Activated CD8-positive, alpha-beta memory T cell treated with anti-CD3 and anti-CD28 coated beads, Interleukin-2, amount 50 U/mL, for 1 hour (primary cell): ENCODE data around the gene TTI1.

Experiments used
- DNase-seq: peaks from one replicate; pipeline ENCODE4 v3.0.0-alpha.2; 2020; ENCODE audit errors: extremely low read depth

The TTI1 gene

GRCh38 chr20:37987602-37988290 is 45.5 kb downstream of the TTI1 start:
- no peak for DNase-seq

DNA sequence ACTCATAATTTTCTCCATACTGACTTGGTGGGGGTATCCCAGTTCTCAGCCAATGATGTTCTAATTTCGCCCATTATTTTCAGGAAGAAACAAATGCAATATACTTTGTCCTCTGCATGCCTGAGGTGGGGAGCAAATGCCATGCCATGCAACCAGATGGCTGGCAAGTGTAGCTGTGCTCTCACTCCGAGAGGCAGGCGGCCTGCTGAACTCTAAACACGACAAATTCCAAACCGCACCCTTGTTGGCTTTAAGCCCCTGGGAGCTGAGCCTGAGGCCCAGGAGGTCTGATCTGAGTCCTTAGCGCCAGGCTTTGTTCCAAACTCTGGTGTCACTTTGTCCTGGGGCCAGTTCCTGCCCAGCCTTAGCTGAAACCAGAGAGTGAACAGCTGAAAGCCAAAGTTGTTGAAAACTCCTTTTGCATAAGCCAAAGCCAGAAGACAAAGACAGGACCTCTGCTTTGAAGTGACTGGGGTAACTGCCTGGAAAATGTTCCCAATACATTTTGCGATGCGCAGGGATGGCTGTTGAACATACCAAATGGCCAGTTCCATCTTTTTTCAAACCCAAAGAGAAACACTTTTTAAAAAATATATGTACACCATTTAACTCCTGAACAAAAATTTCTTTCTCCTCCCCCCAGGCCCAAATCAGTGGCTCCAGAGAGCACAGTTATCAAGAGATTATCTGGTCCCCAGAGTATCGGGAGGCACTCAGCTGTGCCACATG is 46.2 kb downstream of the TTI1 start:
- DNase-seq, result no peak

GRCh38 chr20:37986044-37986858 is 47.0 kb downstream of the TTI1 start:
- DNase-seq, result no peak

GRCh38 chr20:37984018-37984785 is 49.1 kb downstream of the TTI1 start:
- no peak for DNase-seq

DNA sequence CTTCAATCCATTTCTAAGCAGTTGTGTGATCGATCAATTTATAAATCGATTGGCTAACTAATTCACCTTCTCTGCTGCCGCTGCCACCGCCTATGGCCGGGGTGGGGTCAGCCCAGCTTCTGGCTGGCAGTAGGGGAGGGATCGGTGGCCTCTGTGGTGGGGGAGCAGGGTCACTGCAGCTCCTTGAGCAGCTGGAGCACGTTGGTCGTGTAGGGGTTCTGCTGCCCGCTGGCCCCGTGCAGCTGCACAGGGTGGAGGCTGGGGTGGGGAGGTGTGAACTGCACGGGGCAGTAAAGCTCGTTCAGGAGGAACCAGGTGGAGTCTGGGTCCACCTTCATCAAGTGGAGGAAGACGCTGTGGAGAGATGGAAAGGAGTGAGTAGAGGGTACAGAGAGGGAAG is 50.0 kb downstream of the TTI1 start:
- DNase-seq, result no peak

- DNase-seq, result no peak
These were observed 51.7 kb downstream of the TTI1 start for GRCh38 chr20:37981568-37981967.

GRCh38 chr20:37980876-37981275 is 52.4 kb downstream of the TTI1 start:
- DNase-seq, result no peak

DNA sequence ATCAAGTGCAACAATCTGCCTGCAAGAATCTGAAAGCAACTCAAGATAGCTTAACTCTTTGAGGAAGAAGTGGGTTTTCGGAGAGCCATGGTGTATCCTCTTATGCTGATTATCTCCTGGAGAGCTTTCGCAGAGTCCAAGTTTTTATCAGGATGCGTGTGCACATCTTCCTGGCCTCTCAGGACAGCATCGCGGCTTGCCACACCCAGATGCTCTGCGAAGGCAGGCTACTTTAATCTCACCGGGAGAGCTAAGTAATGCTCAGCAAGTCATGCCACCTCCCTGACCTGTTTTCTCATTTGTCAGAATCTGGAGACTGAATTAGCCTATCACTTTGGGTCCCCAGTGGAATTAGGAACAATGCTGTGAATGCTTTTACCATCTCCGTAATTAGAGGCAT is 52.9 kb downstream of the TTI1 start:
- no peak for DNase-seq

DNA sequence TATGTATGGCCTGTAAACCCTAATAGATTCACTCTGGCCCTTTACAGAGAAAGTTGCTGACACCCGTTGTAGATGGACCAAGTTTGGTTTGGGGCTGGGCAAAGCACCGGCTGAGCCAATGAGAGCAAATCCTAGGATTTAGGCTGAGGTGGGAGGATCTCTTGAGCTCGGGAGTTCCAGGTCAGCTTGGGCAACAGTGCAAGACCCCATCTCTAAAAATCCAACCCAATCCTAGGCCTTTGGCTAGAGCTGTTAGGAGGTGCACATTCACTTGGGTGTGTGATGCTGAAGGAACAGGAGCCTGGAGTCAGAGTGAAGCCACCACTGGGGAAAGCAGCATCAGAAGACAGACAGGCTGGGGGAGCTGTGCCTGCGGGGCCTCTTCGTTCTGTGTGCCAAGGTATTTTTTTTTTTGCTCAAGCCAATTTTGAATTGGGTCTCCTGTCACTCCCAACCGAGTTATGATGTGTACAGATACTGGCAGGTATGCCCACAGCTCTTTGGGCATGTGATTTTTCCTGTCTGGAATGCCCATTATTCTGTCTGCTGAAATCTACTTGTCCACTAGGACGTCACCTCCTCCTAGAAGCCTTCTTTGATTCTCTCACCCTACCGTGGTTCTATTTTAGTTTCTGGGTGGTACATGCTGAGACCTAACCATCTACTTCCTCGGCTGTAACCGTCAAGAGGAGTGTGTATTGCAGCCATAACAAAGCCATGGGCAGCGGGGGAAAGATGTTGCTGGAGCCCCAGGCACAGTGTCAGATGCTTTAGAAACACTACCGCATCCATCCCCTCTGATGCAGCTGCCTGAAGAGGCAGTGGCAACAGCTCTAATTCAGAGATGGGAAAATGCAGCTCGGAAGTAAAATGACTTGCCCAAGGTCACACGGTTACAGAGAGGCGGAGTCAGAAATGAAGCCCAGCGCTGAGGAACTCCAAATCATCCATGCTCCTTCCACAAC is 54.0 kb downstream of the TTI1 start:
- DNase-seq, result no peak

DNA sequence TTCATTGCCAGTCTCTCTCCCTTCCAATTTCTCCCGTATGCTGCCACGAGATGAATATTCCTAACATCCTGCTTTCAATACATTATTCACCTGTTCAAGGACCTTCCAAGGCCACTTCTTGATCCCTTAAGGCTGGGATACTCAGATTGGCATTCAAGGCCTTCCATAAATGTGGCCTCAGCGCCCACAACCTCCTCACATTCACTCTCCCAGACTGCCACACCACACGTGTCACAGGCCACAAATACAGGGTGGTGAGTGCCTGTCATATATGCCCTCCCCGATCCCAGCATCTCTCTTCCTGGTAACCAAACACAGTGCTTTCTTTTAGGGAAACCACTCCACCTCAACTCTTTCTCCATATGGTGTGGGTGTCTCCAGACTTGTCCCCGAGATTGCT is 55.5 kb downstream of the TTI1 start:
- DNase-seq, result no peak

GRCh38 chr20:37977338-37977737 is 55.9 kb downstream of the TTI1 start:
- no peak for DNase-seq

DNA sequence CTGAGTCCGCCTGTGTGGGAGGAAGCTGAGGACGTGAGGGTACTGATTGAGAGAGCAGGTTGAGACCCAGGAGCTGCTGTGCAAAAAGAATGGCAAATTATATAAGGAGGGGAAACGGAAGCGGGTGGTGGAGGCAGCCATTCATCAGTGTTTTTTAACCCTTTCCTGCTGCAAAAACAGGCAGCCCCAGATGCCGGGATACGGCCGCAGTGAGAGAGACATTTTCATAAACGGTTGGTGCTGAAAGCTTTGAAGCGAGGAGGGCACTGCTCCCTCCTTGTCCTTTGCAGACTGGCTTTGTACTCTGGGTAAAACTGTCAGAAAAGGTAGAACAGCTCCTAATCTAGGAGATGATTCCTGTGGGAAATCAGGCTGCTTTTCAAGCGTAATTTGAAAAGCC is 56.4 kb downstream of the TTI1 start:
- no peak for DNase-seq

- no peak for DNase-seq
These were observed 60.0 kb downstream of the TTI1 start for GRCh38 chr20:37973059-37973910.

GRCh38 chr20:37972256-37973058 is 60.8 kb downstream of the TTI1 start:
- no peak for DNase-seq

DNA sequence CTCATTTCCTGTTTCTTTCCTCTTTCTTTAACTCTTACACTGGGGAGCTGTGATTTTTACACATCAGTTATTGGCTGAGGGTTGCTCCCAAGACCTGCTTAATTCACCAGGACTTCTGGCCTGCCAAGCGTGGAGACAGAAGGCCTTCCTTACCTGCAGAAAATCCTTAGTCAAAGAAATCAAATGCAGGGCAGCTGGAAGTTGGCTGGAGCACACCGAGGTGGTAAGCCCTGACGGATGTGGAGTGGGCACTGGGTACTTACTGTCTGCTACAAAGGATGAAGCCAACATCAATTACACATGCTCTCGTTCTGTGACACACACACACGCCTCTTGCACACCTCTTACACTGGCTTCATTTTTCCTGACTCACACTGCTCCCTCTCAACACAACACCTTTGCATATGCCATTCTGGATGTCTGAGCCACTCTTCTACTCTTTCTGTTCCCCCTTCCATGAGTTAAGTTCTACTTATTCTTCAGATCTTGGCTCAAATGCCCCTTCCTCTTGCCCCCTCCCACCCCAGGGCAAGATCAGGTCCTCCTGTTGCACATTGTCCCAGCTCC is 61.6 kb downstream of the TTI1 start:
- no peak for DNase-seq

- DNase-seq, result no peak
These were observed 62.4 kb downstream of the TTI1 start for GRCh38 chr20:37970856-37971245.

DNA sequence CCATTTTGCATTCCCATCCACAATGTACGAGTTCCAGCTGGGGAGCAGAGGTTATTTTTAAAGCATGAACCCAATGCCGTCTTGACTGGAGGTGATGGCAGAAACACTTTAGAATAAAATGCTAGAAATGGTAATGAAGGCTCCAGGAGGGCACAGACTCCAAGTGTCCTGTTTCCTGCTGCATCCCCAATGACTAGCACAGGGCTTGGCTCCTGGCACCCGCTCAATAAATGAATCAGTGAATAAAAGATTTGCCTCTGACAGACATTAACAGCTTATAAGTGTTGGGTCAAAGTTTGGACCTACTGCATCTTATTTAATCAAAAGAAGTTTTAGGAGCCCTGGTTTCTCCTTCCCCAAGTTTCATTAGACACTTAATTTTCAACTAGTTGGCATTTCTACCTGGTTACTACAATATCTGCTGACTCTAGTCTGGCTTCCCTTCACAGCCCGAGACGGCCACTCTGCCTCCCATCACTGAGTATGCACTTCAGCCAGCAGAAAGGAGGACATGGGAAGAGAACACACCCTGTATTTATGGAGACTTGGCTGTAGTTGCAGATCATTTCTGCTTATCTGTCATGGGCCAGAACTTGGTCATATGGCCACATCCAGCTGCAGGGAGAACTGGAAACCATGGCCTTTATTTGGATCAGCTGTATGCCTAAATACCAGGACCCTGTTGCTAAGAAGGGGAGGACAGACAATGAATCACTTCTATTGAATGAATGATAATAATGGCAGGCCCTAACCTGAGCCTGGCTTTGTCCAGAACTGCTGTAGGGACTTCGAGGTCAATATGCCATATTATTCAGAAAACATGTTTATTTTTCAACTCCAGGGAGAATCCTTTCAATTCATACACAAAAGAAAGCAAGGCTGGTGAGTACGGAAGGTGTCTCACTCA is 63.1 kb downstream of the TTI1 start:
- no peak for DNase-seq
